GM19239 (cell line): ENCODE measurements around the gene PCDH1.
"Not testable (repeated sequence)": the region's sequence is repeated elsewhere in the genome, so short reads cannot be mapped to it uniquely, and the experiment has no call there.

ENCODE experiments used
- DNase-seq: peaks from one replicate; pipeline ENCODE4 v3.0.0; 2011; ENCODE audit warnings: low spot score; ENCODE audit not compliant: insufficient read length
- FAIRE-seq: peaks from 2 replicates; lab custom pipeline; 2011; peaks lifted over from hg19 to GRCh38; lab: Jason Lieb, UNC

The PCDH1 gene

GRCh38 chr5:141840826-141841360 lies 37.3 kb downstream of the PCDH1 start:
- FAIRE-seq = no peak
- DNase-seq = no peak

GRCh38 chr5:141840280-141840812 lies 37.9 kb downstream of the PCDH1 start:
- no peak for FAIRE-seq
- no peak for DNase-seq

GRCh38 chr5:141839015-141839513 lies 39.1 kb downstream of the PCDH1 start:
- DNase-seq (no peak), FAIRE-seq (no peak)

GRCh38 chr5:141838326-141839014 lies 39.7 kb downstream of the PCDH1 start:
- DNase-seq (no peak), FAIRE-seq (no peak)

GRCh38 chr5:141835928-141836670 lies 42.1 kb downstream of the PCDH1 start:
- DNase-seq (no peak), FAIRE-seq (no peak)

- no peak for DNase-seq
- no peak for FAIRE-seq
These were observed 43.9 kb downstream of the PCDH1 start for GRCh38 chr5:141834331-141834730.

- FAIRE-seq = no peak
These were observed 46.1 kb downstream of the PCDH1 start for GRCh38 chr5:141832131-141832530.

GRCh38 chr5:141828162-141828561 lies 50.0 kb downstream of the PCDH1 start:
- no peak for FAIRE-seq
- DNase-seq = no peak

More at GRCh38 chr5:141832131-141832530, 46.1 kb downstream of the PCDH1 start:
- DNase-seq = no peak

GRCh38 chr5:141826674-141827073 lies 51.5 kb downstream of the PCDH1 start:
- no peak for FAIRE-seq

GRCh38 chr5:141825791-141826560 lies 52.2 kb downstream of the PCDH1 start:
- DNase-seq (no peak), FAIRE-seq (no peak)

More at GRCh38 chr5:141826674-141827073, 51.5 kb downstream of the PCDH1 start:
- no peak for DNase-seq

- FAIRE-seq (no peak), DNase-seq (no peak)
These were observed 53.0 kb downstream of the PCDH1 start for GRCh38 chr5:141825241-141825671.

- FAIRE-seq = no peak
- DNase-seq = no peak
These were observed 53.5 kb downstream of the PCDH1 start for GRCh38 chr5:141824717-141825116.

GRCh38 chr5:141823056-141823455 lies 55.2 kb downstream of the PCDH1 start:
- FAIRE-seq (no peak), DNase-seq (no peak)

- FAIRE-seq (no peak), DNase-seq (no peak)
These were observed 56.1 kb downstream of the PCDH1 start for GRCh38 chr5:141822144-141822543.

GRCh38 chr5:141821430-141821925 lies 56.7 kb downstream of the PCDH1 start:
- FAIRE-seq = no peak
- DNase-seq = no peak

GRCh38 chr5:141820686-141821085 lies 57.5 kb downstream of the PCDH1 start:
- not testable (repeated sequence) for FAIRE-seq, DNase-seq

GRCh38 chr5:141817631-141818030 lies 60.6 kb downstream of the PCDH1 start:
- FAIRE-seq = no peak
- no peak for DNase-seq

- DNase-seq = no peak
- FAIRE-seq = no peak
These were observed 61.4 kb downstream of the PCDH1 start for GRCh38 chr5:141816598-141817399.

- no peak for DNase-seq
- no peak for FAIRE-seq
These were observed 62.4 kb downstream of the PCDH1 start for GRCh38 chr5:141815796-141816180.
